Stimulated activated CD4-positive, alpha-beta T cell treated with anti-CD3 and anti-CD28 coated beads, Interleukin-4, amount 100 ng/mL, for 4 hours (primary cell): Measurements from ENCODE around the gene C19orf33.
"Not testable (repeated sequence)": the region's sequence is repeated elsewhere in the genome, so short reads cannot be mapped to it uniquely, and the experiment has no call there.

Experiments used
- DNase-seq, 2 experiments: peaks; one replicate each; pipeline ENCODE4 v3.0.0-alpha.2; 2020

C19orf33 gene

GRCh38 chr19:38303517-38304351, at the start of gene C19orf33:
C19orf33 (plus strand) TSS chr19:38304251; CDS start chr19:38304262, 11 bp downstream.
- DNase-seq = no peak

GRCh38 chr19:38255383-38256014, 48.6 kb upstream of the C19orf33 start:
- no peak for DNase-seq

- not testable (repeated sequence) for DNase-seq
Observed at GRCh38 chr19:38261942-38262341, 42.1 kb upstream of the C19orf33 start.

- DNase-seq = no peak
Observed at GRCh38 chr19:38262585-38263268, 41.3 kb upstream of the C19orf33 start.

- DNase-seq = peak; percentile 77 to 86
Observed at GRCh38 chr19:38263689-38264485, 40.2 kb upstream of the C19orf33 start.

GRCh38 chr19:38264486-38265212, 39.4 kb upstream of the C19orf33 start, which contains the start of gene SPINT2:
SPINT2 (plus strand) TSS chr19:38264573; CDS start chr19:38264893, 320 bp downstream.
- peak; percentile 42 to 48 for DNase-seq

GRCh38 chr19:38265213-38265861, 38.7 kb upstream of the C19orf33 start:
- DNase-seq = no peak

- no peak for DNase-seq
Observed at GRCh38 chr19:38265921-38266429, 38.1 kb upstream of the C19orf33 start.

- DNase-seq = no peak
Observed at GRCh38 chr19:38266981-38267597, 37.0 kb upstream of the C19orf33 start.

GRCh38 chr19:38267761-38268483, 36.1 kb upstream of the C19orf33 start:
- DNase-seq = no peak

GRCh38 chr19:38268539-38268938, 35.5 kb upstream of the C19orf33 start:
- no peak for DNase-seq

- DNase-seq = no peak
Observed at GRCh38 chr19:38270587-38271167, 33.4 kb upstream of the C19orf33 start.

- DNase-seq = no peak
Observed at GRCh38 chr19:38273499-38273898, 30.6 kb upstream of the C19orf33 start.

GRCh38 chr19:38274739-38275138, 29.3 kb upstream of the C19orf33 start:
- DNase-seq = no peak

- no peak for DNase-seq
Observed at GRCh38 chr19:38276942-38277517, 27.0 kb upstream of the C19orf33 start.

- DNase-seq = no peak
Observed at GRCh38 chr19:38277549-38277948, 26.5 kb upstream of the C19orf33 start.

GRCh38 chr19:38277969-38278680, 25.9 kb upstream of the C19orf33 start:
- no peak for DNase-seq

GRCh38 chr19:38278751-38279150, 25.3 kb upstream of the C19orf33 start:
- DNase-seq = no peak
